B cell (primary cell): ENCODE data around the gene TRAPPC12. TPM values are rescaled to one million over a fixed set of nuclear protein-coding genes. Genes with fewer than 3 reads are reported as not detected.

Experiments
- ATAC-seq: fragments of 200-7000 bp; cut with Tn5 transposase; one replicate; pipeline ENCODE4 v1.10.0; 2021; ENCODE audit warnings: low read depth, mild to moderate bottlenecking, moderate number of reproducible peaks, moderate library complexity
- CTCF ChIA-PET: fragments of 350-600 bp; sonication (Branson Sonifier 250); formaldehyde crosslinking; loops from one replicate; lab custom pipeline; 2021; ENCODE audit warnings: antibody characterized with exemption, inconsistent platforms; lab: Charles Lee
- POLR2A ChIA-PET: fragments of 350-600 bp; sonication (Branson Sonifier 250); formaldehyde crosslinking; loops from one replicate; lab custom pipeline; 2021; ENCODE audit warnings: antibody characterized with exemption; lab: Charles Lee
- DNase-seq: peaks from one replicate; pipeline ENCODE4 v3.0.0; 2013
- H2AFZ ChIP-seq: 2 replicates; pipeline ENCODE4 v1.6.1; 2012; ENCODE audit warnings: mild to moderate bottlenecking, low read depth, low read length; ENCODE audit not compliant: insufficient read depth, poor library complexity, severe bottlenecking
- H3K27ac ChIP-seq, 2 donors: 1 replicate in 1 of 2; 2 replicates in 1 of 2; pipeline ENCODE4 v1.5.1; 2012 to 2013; ENCODE audit warnings: low read length in 2 of 2, mild to moderate bottlenecking in 2 of 2, moderate library complexity in 1 of 2
- H3K27me3 ChIP-seq, 4 experiments: fragments of 200-600 bp in 1 of 4; sonication (generic) in 1 of 4; replicated peaks in 1 of 4; 1 replicate in 2 of 4; 2 replicates in 2 of 4; pipeline versions ENCODE4 v1.6.1 to v1.7.0; 2013 to 2016; ENCODE audit warnings: low read length in 3 of 4, mild to moderate bottlenecking in 2 of 4, mixed read lengths in 1 of 4, moderate library complexity in 1 of 4; ENCODE audit not compliant: insufficient read depth in 4 of 4, control insufficient read depth in 3 of 4; ENCODE audit errors: control extremely low read depth in 1 of 4
- H3K36me3 ChIP-seq, 2 experiments: replicated peaks in 1 of 2; 1 replicate in 1 of 2; 2 replicates in 1 of 2; pipeline versions ENCODE4 v1.6.1 to v1.7.1; 2013; ENCODE audit warnings: low read length in 1 of 2; ENCODE audit not compliant: insufficient read depth in 2 of 2, control insufficient read depth in 1 of 2; ENCODE audit errors: control extremely low read depth in 1 of 2, extremely low read depth in 1 of 2
- H3K4me1 ChIP-seq, 2 donors: fragments of 200-600 bp in 1 of 2; sonication (generic) in 1 of 2; 1 replicate in 1 of 2; 2 replicates in 1 of 2; pipeline versions ENCODE4 v1.5.1 to v1.6.1; 2013 to 2017; ENCODE audit warnings: low read length in 2 of 2; ENCODE audit not compliant: control insufficient read depth in 2 of 2, insufficient read depth in 2 of 2
- H3K4me2 ChIP-seq: replicated peaks from 2 replicates; pipeline ENCODE3; 2012; ENCODE audit warnings: mild to moderate bottlenecking, low read depth, low read length; ENCODE audit not compliant: poor library complexity, severe bottlenecking
- H3K4me3 ChIP-seq, 5 experiments: fragments of 200-600 bp in 1 of 5; sonication (generic) in 1 of 5; 1 replicate in 3 of 5; 2 replicates in 2 of 5; pipeline versions ENCODE4 v1.5.1 to v1.7.0; 2011 to 2016; ENCODE audit warnings: low read length in 4 of 5, mild to moderate bottlenecking in 4 of 5, low read depth in 2 of 5, control low read depth in 1 of 5, moderate library complexity in 1 of 5; ENCODE audit not compliant: insufficient read depth in 1 of 5; ENCODE audit errors: control extremely low read depth in 1 of 5, extremely low read depth in 1 of 5
- H3K79me2 ChIP-seq: fragments of 200-600 bp; sonication (generic); one replicate; pipeline ENCODE4 v1.6.0; 2016; ENCODE audit warnings: low read length; ENCODE audit not compliant: control insufficient read depth, insufficient read depth
- H3K9ac ChIP-seq: fragments of 200-600 bp; sonication (generic); 2 replicates; pipeline ENCODE4 v1.6.1; 2017; ENCODE audit warnings: mild to moderate bottlenecking, low read length, moderate library complexity
- H3K9me3 ChIP-seq, 3 donors: one replicate each; pipeline versions ENCODE4 v1.6.1 to v1.7.1; 2013; ENCODE audit warnings: low read length in 2 of 3; ENCODE audit not compliant: control insufficient read depth in 2 of 3, insufficient read depth in 1 of 3; ENCODE audit errors: control extremely low read depth in 1 of 3
- H4K20me1 ChIP-seq: 2 replicates; pipeline ENCODE4 v1.6.0; 2012; ENCODE audit warnings: mild to moderate bottlenecking, low read length; ENCODE audit not compliant: insufficient read depth, control insufficient read depth, poor library complexity, severe bottlenecking
- H3K27ac Mint-ChIP-seq: one replicate; pipeline ENCODE4 v1.8.0; 2021; ENCODE audit warnings: mixed read lengths
- H3K27me3 Mint-ChIP-seq: one replicate; pipeline ENCODE4 v1.8.0; 2021; ENCODE audit warnings: mixed read lengths
- H3K4me1 Mint-ChIP-seq: one replicate; pipeline ENCODE4 v1.8.0; 2021; ENCODE audit warnings: mixed read lengths
- H3K4me3 Mint-ChIP-seq: one replicate; pipeline ENCODE4 v1.8.0; 2021; ENCODE audit warnings: mixed read lengths
- H3K9me3 Mint-ChIP-seq: one replicate; pipeline ENCODE4 v1.8.0; 2022; ENCODE audit warnings: mixed read lengths; ENCODE audit not compliant: insufficient read depth
- CTCF ChIP-seq: fragments of 200-600 bp; IDR thresholded peaks from one replicate; pipeline ENCODE4 v1.8.0; 2022; ENCODE audit warnings: antibody characterized with exemption, mild to moderate bottlenecking
- EZH2 ChIP-seq: IDR thresholded peaks from 2 replicates; pipeline ENCODE4 v1.6.1; 2012; ENCODE audit warnings: borderline replicate concordance, low read depth, mild to moderate bottlenecking, moderate library complexity, low read length; ENCODE audit not compliant: insufficient read depth, poor library complexity, severe bottlenecking
- WGBS: methylation state at CpG from one replicate; pipeline ENCODE4 v1.1.5; 2013; ENCODE audit warnings: missing lambda C conversion rate; ENCODE audit not compliant: insufficient coverage; 5-methylcytosine and 5-hydroxymethylcytosine counted together
- intact Hi-C: fragments of 100-400 bp; cut with micrococcal nuclease; formaldehyde crosslinking; loops from one replicate; pipeline ENCODE4 v1.10.0; 2022
- polyA plus RNA-seq: library from polyadenylated mRNA; depleted of rRNA; stranded (reverse); fragments of >200 nt; gene quantifications from 2 replicates; pipeline ENCODE4 v1.2.3, GENCODE V29; 2012
- total RNA-seq, 2 donors: library from RNA; stranded (reverse); fragments of 120-200 nt in 1 of 2; gene quantifications; 1 replicate in 1 of 2; 2 replicates in 1 of 2; pipeline versions ENCODE4 v1.2.3 to v1.2.4, GENCODE V29; 2013 to 2022

The TRAPPC12 gene
- total and polyA plus RNA-seq, 2 donors (not counting 1 experiment from before 2014, with no cell fraction given): 80.9 to 151 TPM

DNA sequence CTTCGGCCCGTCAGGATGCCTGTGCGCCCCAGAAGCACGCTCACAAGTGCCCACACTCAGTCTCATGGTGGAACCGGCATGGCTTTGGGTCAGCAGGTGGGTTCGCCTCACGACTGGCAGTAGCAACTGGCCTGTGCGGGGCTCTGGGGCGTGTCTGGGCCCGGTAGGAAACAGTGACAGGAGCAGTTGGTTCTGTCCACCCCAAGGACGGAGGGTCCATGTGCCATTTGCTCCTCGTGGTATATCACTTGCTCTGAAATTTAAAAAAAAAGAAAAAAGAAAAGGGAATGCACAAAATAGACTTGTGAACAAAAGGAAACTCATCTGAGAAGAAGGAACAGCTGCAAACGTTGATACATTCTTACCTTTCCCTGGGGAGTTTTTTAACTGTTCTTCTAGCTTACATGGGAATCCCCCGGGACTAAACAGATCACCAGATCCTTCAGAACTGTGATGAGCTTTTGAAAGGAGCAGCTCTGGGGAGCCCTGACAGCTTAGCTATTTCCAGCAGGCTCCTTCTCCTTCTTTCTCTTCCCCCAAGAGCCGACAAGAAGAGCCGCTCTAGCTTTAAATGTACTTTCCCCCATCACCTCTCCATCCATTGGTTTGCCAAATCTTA, 42.8 kb downstream of the TRAPPC12 start:
- Histone ChIP-seq H3K4me3 (no peak overlapping the region), H3K27ac (peak overlapping the region in 1 of 2 donors; percentile 9), H3K9ac (no peak overlapping the region), H3K4me1 (peaks cover 0 to 6% of the 10 kb centered on the region in 2 donors), H4K20me1 (peaks cover 9% of the 10 kb centered on the region), H3K36me3 (peaks cover 0 to 73% of the 10 kb centered on the region in 2 experiments), H3K27me3 (no peaks in the 10 kb centered on the region), H2AFZ (no peak overlapping the region), H3K9me3 (no peaks in the 10 kb centered on the region), H3K4me2 (no peak overlapping the region), H3K79me2 (peaks cover 9% of the 10 kb centered on the region)
- no peak for ATAC-seq
- Mint-ChIP-seq H3K4me1 (peaks cover 7% of the 10 kb centered on the region), H3K9me3 (no peaks in the 10 kb centered on the region), H3K27ac (peak overlapping the region; percentile 34), H3K27me3 (no peaks in the 10 kb centered on the region), H3K4me3 (no peak overlapping the region)
- CTCF ChIA-PET: interaction anchor here (1.0 to 6.7 kb wide), 17 partner anchors 8 to 237 kb away, joined by 3 to 91 read pairs (median 9); partner anchors contain the start of genes ALLC and EIPR1
- WGBS: 50% methylated on average over 11 of the region's 16 CpGs
- intact Hi-C loops: no loop called here
- no peak for DNase-seq
- TF ChIP-seq EZH2: no peak
- no peak for TF ChIP-seq CTCF
- POLR2A ChIA-PET: no interaction called here
